ENCODE data around the gene FOXN1. TPM values are rescaled to one million over a fixed set of nuclear protein-coding genes. Genes with fewer than 3 reads are reported as not detected.
"Not testable (repeated sequence)": the region's sequence is repeated elsewhere in the genome, so short reads cannot be mapped to it uniquely, and the experiment has no call there.

The FOXN1 gene
- total RNA-seq, 3 donors from 2014 or later, result 0.29 TPM; not detected in 2

DNA sequence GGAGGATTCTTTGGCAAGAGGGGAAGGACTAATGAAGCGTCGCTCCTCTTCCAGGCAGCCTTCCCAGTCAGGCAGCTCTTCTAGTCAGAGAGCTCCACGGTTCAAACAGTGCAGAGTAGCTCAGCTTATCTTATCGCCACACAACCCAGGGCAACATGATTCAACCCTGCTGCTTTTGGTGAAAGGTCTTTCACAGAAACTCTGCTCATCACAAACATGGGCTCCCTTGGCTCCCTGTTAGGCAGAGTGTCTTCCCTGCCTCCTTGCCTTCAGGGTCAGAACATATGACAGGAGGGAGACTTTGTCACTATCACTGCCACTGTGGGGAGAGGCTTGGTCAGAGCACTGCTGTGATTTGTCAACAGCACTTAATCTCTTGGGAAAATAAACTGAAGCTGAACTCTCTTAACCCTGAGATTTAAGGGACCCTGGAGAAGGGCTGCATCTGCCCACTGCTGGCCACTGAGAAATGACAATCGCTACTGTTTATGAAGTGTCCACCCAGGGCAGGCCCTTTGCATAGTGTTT lies 39.6 kb upstream of the FOXN1 start:
- Histone ChIP-seq H3K27ac (peak overlapping the region in 1 of 2 donors; percentile 23), H3K36me3 (no peaks in the 10 kb centered on the region), H3K9me3 (no peaks in the 10 kb centered on the region), H3K4me1 (peaks cover 0 to 30% of the 10 kb centered on the region in 2 donors), H3K4me3 (no peak overlapping the region), H3K27me3 (no peaks in the 10 kb centered on the region)
- DNase-seq (ENCODE audit: low spot score in 2 of 2), result no peak
- intact Hi-C loops (cut with DNase I; ENCODE audit: low total_unique reads), result no loop called here
- TF ChIP-seq POLR2AphosphoS5 (IDR thresholded peaks at IDR 0.05) (no peak), POLR2A (IDR thresholded peaks at IDR 0.05) (no peak)

DNA sequence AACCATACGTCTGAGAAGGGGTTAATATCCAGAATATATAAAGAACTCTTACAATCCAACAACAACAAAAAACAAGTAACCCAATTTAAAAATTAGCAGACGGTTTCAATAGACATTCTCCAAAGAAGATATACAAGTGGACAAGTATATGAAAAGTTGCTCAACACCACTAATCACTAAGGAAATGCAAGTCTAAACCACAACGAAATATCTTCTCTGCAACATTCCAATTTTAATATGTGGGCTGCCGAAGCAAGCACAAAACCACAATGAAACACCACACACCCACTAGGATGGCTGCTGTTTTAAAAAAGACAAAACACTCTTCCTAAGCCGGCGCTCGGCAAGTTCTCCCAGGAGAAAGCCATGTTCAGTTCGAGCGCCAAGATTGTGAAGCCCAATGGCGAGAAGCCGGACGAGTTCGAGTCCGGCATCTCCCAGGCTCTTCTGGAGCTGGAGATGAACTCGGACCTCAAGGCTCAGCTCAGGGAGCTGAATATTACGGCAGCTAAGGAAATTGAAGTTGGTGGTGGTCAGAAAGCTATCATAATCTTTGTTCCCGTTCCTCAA lies 38.6 kb upstream of the FOXN1 start:
- DNase-seq (ENCODE audit: low spot score in 2 of 2), result no peak
- intact Hi-C loops (cut with DNase I; ENCODE audit: low total_unique reads), result no loop called here
- peaks cover 0 to 34% of the 10 kb centered on the region in 2 donors for H3K4me1 ChIP-seq
- H3K36me3 ChIP-seq, result no peaks in the 10 kb centered on the region
- H3K4me3 ChIP-seq, result no peak overlapping the region
- H3K9me3 ChIP-seq, result no peaks in the 10 kb centered on the region
- H3K27me3 ChIP-seq, result no peaks in the 10 kb centered on the region
- TF ChIP-seq POLR2A (IDR thresholded peaks at IDR 0.05), result no peak
- no peak for TF ChIP-seq POLR2AphosphoS5 (IDR thresholded peaks at IDR 0.05)
- TF ChIP-seq, protein P1, sequence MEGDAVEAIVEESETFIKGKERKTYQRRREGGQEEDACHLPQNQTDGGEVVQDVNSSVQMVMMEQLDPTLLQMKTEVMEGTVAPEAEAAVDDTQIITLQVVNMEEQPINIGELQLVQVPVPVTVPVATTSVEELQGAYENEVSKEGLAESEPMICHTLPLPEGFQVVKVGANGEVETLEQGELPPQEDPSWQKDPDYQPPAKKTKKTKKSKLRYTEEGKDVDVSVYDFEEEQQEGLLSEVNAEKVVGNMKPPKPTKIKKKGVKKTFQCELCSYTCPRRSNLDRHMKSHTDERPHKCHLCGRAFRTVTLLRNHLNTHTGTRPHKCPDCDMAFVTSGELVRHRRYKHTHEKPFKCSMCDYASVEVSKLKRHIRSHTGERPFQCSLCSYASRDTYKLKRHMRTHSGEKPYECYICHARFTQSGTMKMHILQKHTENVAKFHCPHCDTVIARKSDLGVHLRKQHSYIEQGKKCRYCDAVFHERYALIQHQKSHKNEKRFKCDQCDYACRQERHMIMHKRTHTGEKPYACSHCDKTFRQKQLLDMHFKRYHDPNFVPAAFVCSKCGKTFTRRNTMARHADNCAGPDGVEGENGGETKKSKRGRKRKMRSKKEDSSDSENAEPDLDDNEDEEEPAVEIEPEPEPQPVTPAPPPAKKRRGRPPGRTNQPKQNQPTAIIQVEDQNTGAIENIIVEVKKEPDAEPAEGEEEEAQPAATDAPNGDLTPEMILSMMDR (IDR thresholded peaks at IDR 0.05), result no peak
- peak overlapping the region; percentile 68 to 85 for H3K27ac ChIP-seq

DNA sequence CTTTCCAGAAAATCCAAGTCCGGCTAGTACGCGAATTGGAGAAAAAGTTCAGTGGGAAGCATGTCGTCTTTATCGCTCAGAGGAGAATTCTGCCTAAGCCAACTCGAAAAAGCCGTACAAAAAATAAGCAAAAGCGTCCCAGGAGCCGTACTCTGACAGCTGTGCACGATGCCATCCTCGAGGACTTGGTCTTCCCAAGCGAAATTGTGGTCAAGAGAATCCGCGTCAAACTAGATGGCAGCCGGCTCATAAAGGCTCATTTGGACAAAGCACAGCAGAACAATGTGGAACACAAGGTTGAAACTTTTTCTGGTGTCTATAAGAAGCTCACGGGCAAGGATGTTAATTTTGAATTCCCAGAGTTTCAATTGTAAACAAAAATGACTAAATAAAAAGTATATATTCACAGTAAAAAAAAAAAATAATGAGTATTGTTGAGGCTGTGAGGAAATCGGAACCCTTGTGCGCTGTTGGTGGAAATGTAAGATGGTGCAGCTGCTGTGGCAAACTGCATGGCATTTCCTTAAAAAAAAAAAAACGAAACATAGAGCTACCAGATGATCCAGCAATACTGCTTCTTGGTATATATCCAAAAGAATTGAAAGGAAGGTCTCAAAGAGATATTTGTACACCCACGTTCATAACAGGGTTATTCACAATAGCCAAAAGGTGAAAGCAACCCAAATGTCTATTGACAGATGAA lies 38.0 kb upstream of the FOXN1 start:
- H3K27ac ChIP-seq, result peak overlapping the region; percentile 85
- H3K36me3 ChIP-seq; intact Hi-C loops (cut with DNase I; ENCODE audit: low total_unique reads); H3K9me3 ChIP-seq; H3K4me3 ChIP-seq; DNase-seq (ENCODE audit: low spot score in 2 of 2); H3K27me3 ChIP-seq: not testable (repeated sequence)
- H3K4me1 ChIP-seq, result peaks cover 0 to 34% of the 10 kb centered on the region in 2 donors

DNA sequence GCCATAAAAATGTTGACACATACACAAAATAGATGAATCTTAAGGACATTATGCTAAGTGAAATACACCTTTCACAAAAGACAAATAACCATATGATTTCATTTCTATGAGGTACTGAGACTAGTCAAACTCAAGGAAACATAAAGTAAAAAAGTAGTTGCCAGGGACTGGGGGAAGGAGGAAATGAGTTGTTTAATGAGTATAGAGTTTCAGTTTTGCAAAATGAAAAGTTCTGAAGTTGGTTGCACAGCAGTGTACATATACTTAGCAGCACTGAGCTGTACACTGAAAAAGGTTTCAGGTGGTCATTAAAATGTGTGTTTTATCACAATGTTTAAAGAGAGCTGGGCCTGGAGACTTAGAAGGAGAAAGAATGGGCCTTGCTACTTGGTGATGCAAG lies 37.4 kb upstream of the FOXN1 start:
- H3K9me3 ChIP-seq, result no peaks in the 10 kb centered on the region
- H3K27ac ChIP-seq, result peak overlapping the region; percentile 85
- TF ChIP-seq POLR2A (IDR thresholded peaks at IDR 0.05) (no peak), POLR2AphosphoS5 (IDR thresholded peaks at IDR 0.05) (no peak)
- TF ChIP-seq, protein P1 (IDR thresholded peaks at IDR 0.05), result no peak
- intact Hi-C loops (cut with DNase I; ENCODE audit: low total_unique reads), result no loop called here
- no peaks in the 10 kb centered on the region for H3K27me3 ChIP-seq
- no peaks in the 10 kb centered on the region for H3K36me3 ChIP-seq
- DNase-seq (ENCODE audit: low spot score in 2 of 2), result no peak
- H3K4me1 ChIP-seq, result peaks cover 0 to 34% of the 10 kb centered on the region in 2 donors
- no peak overlapping the region for H3K4me3 ChIP-seq

DNA sequence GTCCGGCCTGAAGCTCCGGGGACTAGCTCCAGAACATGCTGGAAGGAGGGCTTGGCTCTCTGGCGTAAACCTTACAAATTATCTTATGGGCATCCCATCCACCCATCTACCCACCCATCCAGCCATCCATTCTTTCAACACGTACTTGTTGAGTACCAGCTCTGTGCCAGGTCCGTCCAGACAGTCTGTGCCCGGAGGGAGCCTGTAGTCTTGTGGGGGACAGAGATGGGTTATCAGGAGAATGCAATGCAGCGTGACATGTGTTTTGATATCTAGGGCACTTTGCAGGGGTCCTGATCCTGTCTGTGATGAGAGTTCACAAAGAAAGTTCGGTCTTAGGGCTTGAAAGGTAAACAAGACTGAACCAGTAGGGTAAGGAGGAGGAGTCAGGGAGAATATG lies 36.8 kb upstream of the FOXN1 start:
- Histone ChIP-seq H3K4me1 (peaks cover 0 to 34% of the 10 kb centered on the region in 2 donors), H3K9me3 (no peaks in the 10 kb centered on the region), H3K27ac (peak overlapping the region; percentile 85), H3K4me3 (no peak overlapping the region), H3K36me3 (no peaks in the 10 kb centered on the region), H3K27me3 (no peaks in the 10 kb centered on the region)
- TF ChIP-seq POLR2A (IDR thresholded peaks at IDR 0.05) (no peak), POLR2AphosphoS5 (IDR thresholded peaks at IDR 0.05) (no peak)
- TF ChIP-seq, protein P1 (IDR thresholded peaks at IDR 0.05), result no peak
- DNase-seq (ENCODE audit: low spot score in 2 of 2), result no peak
- intact Hi-C loops (cut with DNase I; ENCODE audit: low total_unique reads), result no loop called here

DNA sequence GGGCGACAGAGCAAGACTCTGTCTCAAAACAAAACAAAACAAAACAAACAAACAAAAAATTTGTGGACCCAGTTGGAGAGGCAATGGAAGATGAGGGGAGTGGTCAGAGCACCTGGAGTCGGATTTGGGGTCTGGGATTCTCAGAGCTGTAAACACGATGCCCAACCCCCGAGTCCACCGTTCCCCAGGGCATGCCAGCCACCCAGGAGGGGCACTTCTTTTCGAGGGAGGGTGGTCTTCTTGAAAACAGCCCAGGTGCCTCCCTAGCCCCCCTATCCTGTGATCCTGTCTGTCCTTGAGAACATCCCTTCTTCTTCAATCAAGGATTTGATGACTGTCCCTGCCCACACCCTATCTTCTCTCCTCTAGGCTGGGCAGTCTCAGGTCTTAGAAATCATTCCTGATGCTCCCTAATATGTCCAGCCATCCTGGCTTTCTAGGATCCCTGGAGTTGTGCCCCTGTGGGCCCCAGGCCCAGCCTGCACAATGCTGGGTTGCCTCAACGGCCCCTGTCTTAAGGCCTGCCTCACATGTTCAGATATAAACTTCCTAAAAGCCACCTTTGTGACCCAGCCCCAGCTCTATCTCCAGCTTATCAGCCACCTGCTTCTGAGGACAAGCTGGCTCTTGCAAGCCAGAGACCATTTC lies 35.8 kb upstream of the FOXN1 start:
- no peak for DNase-seq (ENCODE audit: low spot score in 2 of 2)
- intact Hi-C loops (cut with DNase I; ENCODE audit: low total_unique reads), result no loop called here
- TF ChIP-seq POLR2A (IDR thresholded peaks at IDR 0.05), result no peak
- TF ChIP-seq POLR2AphosphoS5 (IDR thresholded peaks at IDR 0.05), result no peak
- TF ChIP-seq, protein P1 (IDR thresholded peaks at IDR 0.05), result no peak
- no peaks in the 10 kb centered on the region for H3K27me3 ChIP-seq
- no peak overlapping the region for H3K4me3 ChIP-seq
- no peaks in the 10 kb centered on the region for H3K36me3 ChIP-seq
- peaks cover 0 to 38% of the 10 kb centered on the region in 2 donors for H3K4me1 ChIP-seq
- no peaks in the 10 kb centered on the region for H3K9me3 ChIP-seq
- peak overlapping the region; percentile 85 for H3K27ac ChIP-seq
